GM12864 (cell line): ENCODE measurements around the gene REV3L.

Source experiments
- DNase-seq: peaks from one replicate; pipeline ENCODE4 v3.0.0-alpha.2; 2011; ENCODE audit warnings: low read depth
- H3K4me3 ChIP-seq: 2 replicates; pipeline ENCODE4 v1.5.1; 2011; ENCODE audit warnings: mild to moderate bottlenecking, low read depth, low read length, control low read depth
- CTCF ChIP-seq: IDR thresholded peaks from 2 replicates; pipeline ENCODE4 v1.5.1; 2011; ENCODE audit warnings: low read depth, mild to moderate bottlenecking, moderate library complexity, low read length, control low read depth, inconsistent platforms; ENCODE audit errors: missing control alignments

REV3L gene

GRCh38 chr6:111487661-111488060, 4.6 kb upstream of the REV3L start:
- no peak for TF ChIP-seq CTCF
- DNase-seq = peak; percentile 59
- no peak overlapping the region for H3K4me3 ChIP-seq

GRCh38 chr6:111486921-111487320, 3.9 kb upstream of the REV3L start:
- TF ChIP-seq CTCF = no peak
- no peak for DNase-seq
- no peak overlapping the region for H3K4me3 ChIP-seq

GRCh38 chr6:111486475-111486874, 3.5 kb upstream of the REV3L start:
- no peak for DNase-seq

GRCh38 chr6:111485342-111485741, 2.3 kb upstream of the REV3L start:
- H3K4me3 ChIP-seq = no peak overlapping the region; the same call in 1 of the 2 replicates
- no peak for TF ChIP-seq CTCF
- no peak for DNase-seq

More at GRCh38 chr6:111486475-111486874, 3.5 kb upstream of the REV3L start:
- TF ChIP-seq CTCF = no peak
- H3K4me3 ChIP-seq = no peak overlapping the region

GRCh38 chr6:111484633-111484930, 1.6 kb upstream of the REV3L start:
- DNase-seq = no peak
- peak overlapping the region; percentile 81 for H3K4me3 ChIP-seq
- no peak for TF ChIP-seq CTCF

DNA sequence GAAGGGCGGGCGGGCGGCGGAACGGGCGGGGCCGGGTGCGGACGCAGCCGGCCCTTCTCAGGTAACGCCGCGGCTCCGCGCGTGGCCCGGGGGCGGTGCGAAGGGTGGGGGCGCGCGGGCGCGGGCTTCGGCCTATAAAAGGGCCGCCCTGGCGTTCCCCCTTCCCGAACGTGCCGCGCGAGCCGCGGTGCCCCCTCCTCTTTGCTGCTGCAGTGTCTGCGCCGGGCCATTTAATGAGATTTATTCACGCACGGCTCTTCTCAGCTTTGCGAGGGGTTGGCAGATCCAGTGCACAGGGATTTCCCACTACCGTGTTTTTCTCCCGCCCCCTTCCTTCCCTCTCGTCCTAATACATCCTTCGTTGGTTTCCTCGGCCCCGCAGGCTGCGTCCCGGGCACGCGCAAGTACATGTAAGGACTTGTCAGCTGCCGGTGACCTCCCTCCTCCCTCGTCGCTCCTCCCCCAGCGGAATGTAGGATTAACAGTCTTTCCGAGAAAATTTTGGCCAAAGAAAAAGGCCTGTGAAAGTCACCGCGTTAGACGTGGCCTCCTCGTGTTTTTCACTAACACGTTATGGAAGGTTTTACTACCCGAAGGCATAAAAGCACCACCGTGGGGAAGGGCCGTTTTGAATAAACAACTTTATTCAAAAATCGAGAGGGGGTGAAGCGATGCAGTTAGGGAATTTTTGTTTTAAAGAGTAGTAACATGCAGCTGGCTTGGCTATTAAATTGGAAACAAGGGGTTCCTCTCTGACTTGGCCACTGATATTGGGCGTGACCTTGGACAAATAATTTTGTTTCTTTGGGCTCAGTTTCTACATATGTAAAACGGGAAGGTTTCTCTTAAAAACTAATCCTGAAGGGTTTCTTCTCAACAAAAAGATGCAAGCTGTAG, 966 bp upstream of the REV3L start:
- no peak for TF ChIP-seq CTCF
- peak; percentile 69 for DNase-seq
- peak overlapping the region; percentile 81 for H3K4me3 ChIP-seq

DNA sequence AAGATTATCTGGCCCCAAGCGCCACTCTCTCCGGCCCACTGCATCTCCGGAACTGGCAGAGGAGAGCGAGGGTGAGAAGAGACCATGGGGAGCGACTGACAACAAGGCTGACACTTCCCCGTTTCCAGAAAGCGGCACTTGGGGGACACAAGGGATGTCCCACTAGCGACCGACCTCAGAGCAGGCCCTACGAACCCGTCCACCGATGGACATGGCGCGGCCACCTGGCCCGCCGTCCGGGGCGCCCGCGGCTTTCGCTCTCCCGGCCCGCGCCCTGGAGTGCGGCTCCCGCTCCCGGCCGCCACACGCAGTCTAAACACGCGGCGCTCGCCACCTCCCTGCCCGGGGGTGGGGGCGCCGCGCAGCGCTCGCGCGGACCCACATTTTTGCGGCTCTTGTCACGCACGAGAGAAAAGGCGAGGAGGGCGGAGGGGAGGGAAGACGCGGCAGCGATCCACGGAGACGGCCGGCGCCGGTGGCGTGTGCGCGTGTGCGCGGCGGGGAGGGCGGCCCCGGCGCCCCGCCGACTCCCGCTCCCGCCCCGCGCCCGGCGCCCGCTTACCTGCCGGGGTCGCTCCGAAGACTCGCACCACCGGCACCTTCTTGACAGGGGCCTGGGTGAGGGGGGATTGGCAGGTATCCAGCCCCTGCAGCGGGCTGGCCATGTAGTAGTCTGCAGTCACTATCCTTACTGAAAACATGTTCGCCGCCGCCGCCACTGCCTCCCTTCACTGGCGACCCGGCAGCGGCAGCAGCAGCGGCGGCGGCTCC, 645 bp downstream of the REV3L start:
- TF ChIP-seq CTCF = no peak
- no peak for DNase-seq
- peak overlapping the region; percentile 81 for H3K4me3 ChIP-seq
